K562 (cell line): ENCODE measurements around the gene TRDMT1. TPM values are rescaled to one million over a fixed set of nuclear protein-coding genes. Genes with fewer than 3 reads are reported as not detected.

ENCODE experiments used
- CBFA2T3 ChIP-seq: fragments of 450-650 bp; IDR thresholded peaks from 2 replicates; pipeline ENCODE4 v1.6.1; 2017
- CBFB ChIP-seq: sonication (generic); formaldehyde crosslinking; IDR thresholded peaks from 2 replicates; pipeline ENCODE4 v1.4.0; 2020; ENCODE audit warnings: mild to moderate bottlenecking, missing genetic modification reagents
- CGGBP1 ChIP-seq: fragments of 250-450 bp; sonication (Bioruptor Pico); IDR thresholded peaks from 2 replicates; pipeline ENCODE4 v1.9.0; 2021; ENCODE audit warnings: mild to moderate bottlenecking
- ELF1 ChIP-seq: fragments of 200-800 bp; sonication (Bioruptor generic); IDR thresholded peaks from 2 replicates; pipeline ENCODE4 v1.6.1; 2016; ENCODE audit warnings: missing genetic modification characterization, missing compliant biosample characterization
- HMBOX1 ChIP-seq: sonication (generic); IDR thresholded peaks from 2 replicates; pipeline ENCODE4 v1.6.1; 2016
- KLF13 ChIP-seq: fragments of 450-650 bp; IDR thresholded peaks from 2 replicates; pipeline ENCODE4 v1.6.1; 2016; ENCODE audit warnings: missing genetic modification characterization, low read depth, mild to moderate bottlenecking, missing compliant biosample characterization, moderate library complexity, borderline replicate concordance
- MBD2 ChIP-seq: sonication (generic); IDR thresholded peaks from 2 replicates; pipeline ENCODE4 v1.6.1; 2016; ENCODE audit warnings: low read depth, borderline replicate concordance
- MCM2 ChIP-seq: fragments of 450-650 bp; IDR thresholded peaks from 2 replicates; pipeline ENCODE4 v1.6.1; 2017; ENCODE audit warnings: low read depth, mild to moderate bottlenecking
- PHF21A ChIP-seq: fragments of 450-650 bp; IDR thresholded peaks from 2 replicates; pipeline ENCODE4 v1.6.1; 2017; ENCODE audit warnings: low read depth, borderline replicate concordance
- RFX5 ChIP-seq: IDR thresholded peaks from 2 replicates; pipeline ENCODE4 v1.6.1; 2011; ENCODE audit warnings: low read depth, mild to moderate bottlenecking, improper control_type of control experiment, low read length
- SNIP1 ChIP-seq: fragments of 450-650 bp; IDR thresholded peaks from 2 replicates; pipeline ENCODE4 v1.7.1; 2017; ENCODE audit warnings: low read depth, mild to moderate bottlenecking
- TEAD4 ChIP-seq, 2 experiments: sonication (generic) in 1 of 2; formaldehyde crosslinking in 1 of 2; IDR thresholded peaks; 2 replicates each; pipeline versions ENCODE4 v1.6.1 to v1.8.0; 2012 to 2022; ENCODE audit warnings: borderline replicate concordance in 1 of 2, inconsistent platforms in 1 of 2, low read length in 1 of 2, mild to moderate bottlenecking in 1 of 2, missing genetic modification reagents in 1 of 2
- ZKSCAN3 ChIP-seq: fragments of 250-450 bp; sonication (Bioruptor Pico); IDR thresholded peaks from 2 replicates; pipeline ENCODE4 v1.4.0; 2020
- ZNF277 ChIP-seq: fragments of 250-450 bp; sonication (Bioruptor Pico); IDR thresholded peaks from 2 replicates; pipeline ENCODE4 v1.8.0; 2022; ENCODE audit warnings: inconsistent platforms, mild to moderate bottlenecking, moderate library complexity, borderline replicate concordance
- ZNF282 ChIP-seq: sonication (generic); formaldehyde crosslinking; IDR thresholded peaks from 2 replicates; pipeline ENCODE4 v1.8.1; 2023; ENCODE audit warnings: missing genetic modification reagents
- ZNF644 ChIP-seq: fragments of 200-800 bp; sonication (Bioruptor generic); IDR thresholded peaks from 2 replicates; pipeline ENCODE4 v1.6.1; 2016; ENCODE audit warnings: low read depth, missing genetic modification characterization, missing compliant biosample characterization
- polyA plus RNA-seq, 8 experiments: library from polyadenylated mRNA; depleted of rRNA in 4 of 8; stranded (reverse) in 5 of 8; unstranded in 3 of 8; fragments of >200 nt; fragmentation: Nextera tagmentation in 2 of 8; fragmentation: Illumina TruSeq in 1 of 8; extraction: Ambion mirVana in 2 of 8; extraction: Trizol in 1 of 8; gene quantifications; 2 replicates each; pipeline versions ENCODE4 v1.2.1 to v1.2.3, GENCODE V29; 2011 to 2014; ENCODE audit warnings: inconsistent platforms in 1 of 8, missing spikeins in 1 of 8
- total RNA-seq, 7 experiments: library from RNA; depleted of rRNA in 6 of 7; stranded (reverse); fragments of >200 nt in 6 of 7; fragmentation: Illumina TruSeq in 2 of 7; extraction: Trizol in 2 of 7; gene quantifications; 2 replicates each; pipeline versions ENCODE4 v1.2.1 to v1.2.3, GENCODE V29; 2011 to 2021; ENCODE audit warnings: low replicate concordance in 1 of 7
- TF ChIP-seq, protein P1 (sequence below): sonication (generic); formaldehyde crosslinking; IDR thresholded peaks from 2 replicates; pipeline ENCODE4 v1.8.1; 2023; ENCODE audit warnings: missing genetic modification reagents, mild to moderate bottlenecking, borderline replicate concordance
- TF ChIP-seq, protein P2 (sequence below): IDR thresholded peaks from 2 replicates; pipeline ENCODE4 v1.6.1; 2012; ENCODE audit warnings: low read depth, low read length, improper control_type of control experiment, borderline replicate concordance

The TRDMT1 gene
- total and polyA plus RNA-seq, 9 of the 15 experiments (the other 6 are each of a cell fraction or from before 2014, with no cell fraction given), result 5.4 to 12.6 (median 9.3) TPM

DNA sequence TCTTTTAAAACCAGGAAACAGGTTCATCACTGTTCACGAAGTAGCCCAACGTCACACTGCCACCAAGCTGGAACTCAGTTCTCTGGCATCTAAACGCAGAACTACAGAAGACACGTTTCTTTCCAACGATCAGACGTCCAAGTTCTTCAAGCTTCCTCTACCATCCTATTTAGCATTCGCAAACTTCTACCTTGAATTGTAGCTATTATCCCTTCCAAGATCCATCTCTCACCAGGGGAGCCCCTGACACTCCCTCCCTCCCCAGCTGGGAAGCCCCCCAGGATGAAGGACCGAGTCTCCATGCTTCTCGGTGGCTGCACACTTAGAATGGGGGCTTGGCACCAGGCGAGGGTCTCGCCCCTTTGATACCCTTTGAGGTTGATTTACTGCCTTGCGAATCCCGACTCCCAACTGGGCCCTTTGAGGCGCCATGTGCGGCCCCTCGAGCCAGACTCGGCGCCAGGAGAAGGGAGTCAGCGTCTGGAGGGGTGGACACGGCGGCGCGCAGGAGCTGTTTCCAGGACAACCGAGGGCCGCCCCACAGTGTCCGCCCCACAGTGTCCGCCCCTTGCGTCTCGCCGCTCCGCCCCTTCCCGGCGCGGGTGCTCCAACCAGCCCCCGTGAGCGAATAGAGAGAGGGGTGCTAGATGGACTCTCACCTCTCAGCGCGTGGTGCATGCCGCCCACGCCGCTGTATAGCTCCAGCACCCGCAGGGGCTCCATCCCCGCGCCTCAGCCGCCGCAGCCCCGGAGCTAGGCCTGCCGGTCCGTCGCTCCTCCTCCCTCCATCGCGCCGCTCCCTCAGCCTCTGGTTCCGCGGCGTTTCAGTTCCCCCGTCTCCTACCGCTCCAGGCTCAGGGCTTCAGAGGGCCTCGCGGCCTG lies at the start of gene TRDMT1 (continued):
- TF ChIP-seq, protein P1, sequence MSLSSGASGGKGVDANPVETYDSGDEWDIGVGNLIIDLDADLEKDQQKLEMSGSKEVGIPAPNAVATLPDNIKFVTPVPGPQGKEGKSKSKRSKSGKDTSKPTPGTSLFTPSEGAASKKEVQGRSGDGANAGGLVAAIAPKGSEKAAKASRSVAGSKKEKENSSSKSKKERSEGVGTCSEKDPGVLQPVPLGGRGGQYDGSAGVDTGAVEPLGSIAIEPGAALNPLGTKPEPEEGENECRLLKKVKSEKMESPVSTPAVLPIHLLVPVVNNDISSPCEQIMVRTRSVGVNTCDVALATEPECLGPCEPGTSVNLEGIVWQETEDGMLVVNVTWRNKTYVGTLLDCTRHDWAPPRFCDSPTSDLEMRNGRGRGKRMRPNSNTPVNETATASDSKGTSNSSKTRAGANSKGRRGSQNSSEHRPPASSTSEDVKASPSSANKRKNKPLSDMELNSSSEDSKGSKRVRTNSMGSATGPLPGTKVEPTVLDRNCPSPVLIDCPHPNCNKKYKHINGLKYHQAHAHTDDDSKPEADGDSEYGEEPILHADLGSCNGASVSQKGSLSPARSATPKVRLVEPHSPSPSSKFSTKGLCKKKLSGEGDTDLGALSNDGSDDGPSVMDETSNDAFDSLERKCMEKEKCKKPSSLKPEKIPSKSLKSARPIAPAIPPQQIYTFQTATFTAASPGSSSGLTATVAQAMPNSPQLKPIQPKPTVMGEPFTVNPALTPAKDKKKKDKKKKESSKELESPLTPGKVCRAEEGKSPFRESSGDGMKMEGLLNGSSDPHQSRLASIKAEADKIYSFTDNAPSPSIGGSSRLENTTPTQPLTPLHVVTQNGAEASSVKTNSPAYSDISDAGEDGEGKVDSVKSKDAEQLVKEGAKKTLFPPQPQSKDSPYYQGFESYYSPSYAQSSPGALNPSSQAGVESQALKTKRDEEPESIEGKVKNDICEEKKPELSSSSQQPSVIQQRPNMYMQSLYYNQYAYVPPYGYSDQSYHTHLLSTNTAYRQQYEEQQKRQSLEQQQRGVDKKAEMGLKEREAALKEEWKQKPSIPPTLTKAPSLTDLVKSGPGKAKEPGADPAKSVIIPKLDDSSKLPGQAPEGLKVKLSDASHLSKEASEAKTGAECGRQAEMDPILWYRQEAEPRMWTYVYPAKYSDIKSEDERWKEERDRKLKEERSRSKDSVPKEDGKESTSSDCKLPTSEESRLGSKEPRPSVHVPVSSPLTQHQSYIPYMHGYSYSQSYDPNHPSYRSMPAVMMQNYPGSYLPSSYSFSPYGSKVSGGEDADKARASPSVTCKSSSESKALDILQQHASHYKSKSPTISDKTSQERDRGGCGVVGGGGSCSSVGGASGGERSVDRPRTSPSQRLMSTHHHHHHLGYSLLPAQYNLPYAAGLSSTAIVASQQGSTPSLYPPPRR (CRISPR knock-in tag), result no peak
- peak; percentile 86 for TF ChIP-seq KLF13 (tag)
- TF ChIP-seq ZKSCAN3 (CRISPR knock-in tag), result no peak
- TF ChIP-seq ZNF282 (CRISPR knock-in tag), result no peak
- TF ChIP-seq SNIP1, result no peak
- TF ChIP-seq TEAD4 (IDR thresholded peaks at IDR 0.05; ENCODE audit: low read length), result peak; percentile 35; the same call in 1 of the 2 replicates
- no peak for TF ChIP-seq TEAD4 (CRISPR knock-in tag; IDR thresholded peaks at IDR 0.05; ENCODE audit: borderline replicate concordance)
- TF ChIP-seq, protein P2, sequence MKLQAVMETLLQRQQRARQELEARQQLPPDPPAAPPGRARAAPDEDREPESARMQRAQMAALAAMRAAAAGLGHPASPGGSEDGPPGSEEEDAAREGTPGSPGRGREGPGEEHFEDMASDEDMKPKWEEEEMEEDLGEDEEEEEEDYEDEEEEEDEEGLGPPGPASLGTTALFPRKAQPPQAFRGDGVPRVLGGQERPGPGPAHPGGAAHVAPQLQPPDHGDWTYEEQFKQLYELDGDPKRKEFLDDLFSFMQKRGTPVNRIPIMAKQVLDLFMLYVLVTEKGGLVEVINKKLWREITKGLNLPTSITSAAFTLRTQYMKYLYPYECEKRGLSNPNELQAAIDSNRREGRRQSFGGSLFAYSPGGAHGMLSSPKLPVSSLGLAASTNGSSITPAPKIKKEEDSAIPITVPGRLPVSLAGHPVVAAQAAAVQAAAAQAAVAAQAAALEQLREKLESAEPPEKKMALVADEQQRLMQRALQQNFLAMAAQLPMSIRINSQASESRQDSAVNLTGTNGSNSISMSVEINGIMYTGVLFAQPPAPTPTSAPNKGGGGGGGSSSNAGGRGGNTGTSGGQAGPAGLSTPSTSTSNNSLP, result no peak
- no peak for TF ChIP-seq MCM2
- peak; percentile 30; the same call in 1 of the 2 replicates for TF ChIP-seq ELF1
- TF ChIP-seq CBFA2T3, result no peak
- TF ChIP-seq CGGBP1 (CRISPR knock-in tag), result peak; percentile 82; the same call in 1 of the 2 replicates
- TF ChIP-seq HMBOX1, result no peak
- no peak for TF ChIP-seq ZNF277 (CRISPR knock-in tag)
- peak; percentile 77; the same call in 1 of the 2 replicates for TF ChIP-seq PHF21A
- TF ChIP-seq CBFB (CRISPR knock-in tag), result peak; percentile 36; the same call in 1 of the 2 replicates
- TF ChIP-seq RFX5, result no peak
- peak; percentile 74; the same call in 1 of the 2 replicates for TF ChIP-seq MBD2
- TF ChIP-seq ZNF644 (tag), result no peak
